ENCODE data around the gene PRPF40A. TPM values are rescaled to one million over a fixed set of nuclear protein-coding genes. Genes with fewer than 3 reads are reported as not detected.

The PRPF40A gene
- total and polyA plus RNA-seq, 9 of the 15 experiments (the other 6 are each of a cell fraction or from before 2014, with no cell fraction given) = 168 to 304 (median 264) TPM

GRCh38 chr2:152620985-152621384 is 96.3 kb downstream of the PRPF40A start (continued):
- peak; percentile 67; the same call in 1 of the 2 replicates for TF ChIP-seq SMARCA4 (IDR thresholded peaks at IDR 0.05)
- TF ChIP-seq RBFOX2 (IDR thresholded peaks at IDR 0.05; ENCODE audit: low read depth, low read length) = no peak
- no peak for TF ChIP-seq PBX2 (CRISPR knock-in tag; IDR thresholded peaks at IDR 0.05; ENCODE audit: low read depth)
- TF ChIP-seq PBX2 (tag; conservative IDR thresholded peaks at IDR 0.05; ENCODE audit: low read depth) = peak; percentile 20; the same call in 1 of the 2 replicates
- TF ChIP-seq MITF (IDR thresholded peaks at IDR 0.05) = no peak
- TF ChIP-seq MCM2 (IDR thresholded peaks at IDR 0.05; ENCODE audit: low read depth) = no peak
- no peak for TF ChIP-seq SRF (CRISPR knock-in tag; IDR thresholded peaks at IDR 0.05)
- TF ChIP-seq KDM1A (IDR thresholded peaks at IDR 0.05) = peak in 1 of 2 experiments; percentile 34; a peak in 1 of 4 replicates
- no peak for TF ChIP-seq TSC22D4 (tag; IDR thresholded peaks at IDR 0.05)
- TF ChIP-seq FOXA3 (CRISPR knock-in tag; conservative IDR thresholded peaks at IDR 0.05 in 1 of 2, IDR thresholded peaks at IDR 0.05 in 1 of 2) = no peak
- TF ChIP-seq POLR2AphosphoS5 (IDR thresholded peaks at IDR 0.05; ENCODE audit: control insufficient read depth, insufficient read depth, low read depth, low read length) = peak; percentile 81
- no peak for TF ChIP-seq SFPQ (IDR thresholded peaks at IDR 0.05; ENCODE audit: low read depth, low read length)
- no peak for TF ChIP-seq ZNF639 (CRISPR knock-in tag; conservative IDR thresholded peaks at IDR 0.05 in 1 of 2, IDR thresholded peaks at IDR 0.05 in 1 of 2)
- 0 out of 2 replicates have a peak, but pooled peaks have one; percentile 20 for TF ChIP-seq ZEB2 (IDR thresholded peaks at IDR 0.05)
- TF ChIP-seq CBFA2T2 (conservative IDR thresholded peaks at IDR 0.05) = peak; percentile 82
- TF ChIP-seq POLR2A (conservative IDR thresholded peaks at IDR 0.05) = no peak
- TF ChIP-seq BHLHE40 (IDR thresholded peaks at IDR 0.05; ENCODE audit: low read length) = 0 out of 2 replicates have a peak, but pooled peaks have one; percentile 25
- TF ChIP-seq ZBTB7A (IDR thresholded peaks at IDR 0.05; ENCODE audit: borderline replicate concordance, control insufficient read depth, low read depth, low read length) = 0 out of 2 replicates have a peak, but pooled peaks have one; percentile 27
- TF ChIP-seq NCOR1 (IDR thresholded peaks at IDR 0.05) = peak; percentile 65
- no peak for TF ChIP-seq RBM14 (IDR thresholded peaks at IDR 0.05; ENCODE audit: borderline replicate concordance, insufficient read depth, low read depth, low read length)
- no peak for TF ChIP-seq RHOXF2B (CRISPR knock-in tag; conservative IDR thresholded peaks at IDR 0.05)
- no peak for TF ChIP-seq POLR2B (IDR thresholded peaks at IDR 0.05; ENCODE audit: low read depth, partially characterized antibody)
